ENCODE data around the gene CDKL4.
A peak's percentile ranks its signal among the peaks of the same experiment; 100 is the strongest.
"Not testable (repeated sequence)": the region's sequence is repeated elsewhere in the genome, so short reads cannot be mapped to it uniquely, and the experiment has no call there.

CDKL4 gene

GRCh38 chr2:39228413-39229209, 15.2 kb downstream of the CDKL4 start:
- DNase-seq = no peak

GRCh38 chr2:39227628-39228412, 15.9 kb downstream of the CDKL4 start:
- DNase-seq = peak; percentile 47

- DNase-seq = no peak
Measured at GRCh38 chr2:39225567-39225966, 18.2 kb downstream of the CDKL4 start.

DNA sequence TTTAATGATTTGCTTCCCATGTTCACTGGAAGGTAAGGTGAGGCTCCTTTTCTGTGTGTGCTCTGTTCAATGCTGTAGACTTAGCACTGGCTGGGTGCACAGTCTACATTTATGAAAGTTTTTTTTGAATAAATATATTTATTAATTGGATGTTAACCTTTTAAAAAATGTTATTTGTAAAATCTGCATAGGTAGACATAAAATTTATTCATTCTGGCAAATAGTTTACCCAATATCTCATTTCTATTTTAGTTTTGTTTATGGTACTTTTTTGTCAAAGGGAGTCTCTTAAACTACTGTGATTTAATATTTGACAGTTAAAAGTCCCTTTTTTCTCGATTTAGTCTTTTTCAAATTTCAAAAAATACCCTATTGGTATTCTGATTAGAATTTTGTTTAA, 19.9 kb downstream of the CDKL4 start:
- DNase-seq = no peak

GRCh38 chr2:39221459-39221858, 22.3 kb downstream of the CDKL4 start:
- DNase-seq = no peak

DNA sequence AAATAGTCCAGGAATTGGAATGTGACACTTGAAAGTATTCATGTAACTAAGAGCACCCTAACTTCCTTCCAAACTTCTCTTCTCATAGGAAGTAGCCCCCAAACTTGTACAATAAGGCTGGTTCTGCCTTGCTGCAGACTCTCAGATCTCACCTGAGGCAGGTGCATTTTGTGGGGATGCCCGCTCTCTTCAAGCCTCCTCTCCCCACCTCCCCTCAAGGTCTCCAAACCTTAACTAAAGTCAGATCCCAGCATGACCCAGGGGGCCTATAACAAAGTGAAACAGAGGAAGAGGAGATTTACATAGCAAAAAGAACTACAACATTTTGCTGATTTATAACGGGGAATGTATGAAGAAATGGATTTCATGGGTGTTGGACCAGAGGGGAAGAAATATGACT, 23.6 kb downstream of the CDKL4 start:
- DNase-seq = no peak

DNA sequence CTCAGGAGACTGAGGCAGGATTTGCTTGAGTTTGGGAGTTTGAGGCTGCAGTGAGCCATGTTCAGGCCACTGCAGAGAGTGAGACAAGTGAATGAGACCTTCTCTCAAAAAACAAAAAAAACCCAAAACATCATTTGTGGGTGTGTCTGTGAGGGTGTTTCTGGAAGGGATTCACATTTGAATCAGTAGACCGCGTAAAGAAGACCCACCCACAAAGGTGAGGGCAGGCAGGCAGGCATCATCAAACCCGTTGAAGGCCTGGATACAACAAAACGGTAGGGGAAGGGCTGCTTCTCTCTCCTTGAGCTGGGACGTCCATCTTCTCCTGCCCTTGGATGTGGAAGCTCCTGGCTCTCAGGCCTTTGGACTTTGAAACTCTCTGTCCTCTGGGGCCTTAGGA, 25.4 kb downstream of the CDKL4 start:
- no peak for DNase-seq

GRCh38 chr2:39217192-39217550, 26.6 kb downstream of the CDKL4 start:
- no peak for DNase-seq

GRCh38 chr2:39216346-39217191, 27.2 kb downstream of the CDKL4 start:
- DNase-seq = no peak

- DNase-seq = no peak
Measured at GRCh38 chr2:39215545-39215944, 28.2 kb downstream of the CDKL4 start.

DNA sequence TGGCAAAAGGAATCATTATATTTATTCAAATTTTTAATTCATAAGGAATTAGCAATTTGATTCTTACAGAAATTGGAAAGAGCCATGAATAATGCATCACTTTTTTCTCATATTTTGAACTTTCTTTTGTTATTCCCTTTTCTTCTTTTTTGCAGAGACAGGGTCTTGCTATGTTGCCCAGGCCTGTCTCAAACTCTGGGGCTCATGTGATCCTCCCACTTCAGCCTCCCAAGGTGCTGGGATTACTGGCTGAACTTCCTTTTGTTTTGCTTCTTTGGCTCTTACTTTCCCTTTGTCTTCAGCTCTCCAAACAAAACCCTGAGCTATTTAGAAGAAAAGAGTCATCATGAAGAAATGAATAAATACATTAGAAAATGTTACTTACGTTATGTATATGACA, 30.8 kb downstream of the CDKL4 start:
- no peak for DNase-seq

- DNase-seq = no peak
Measured at GRCh38 chr2:39210846-39211245, 32.9 kb downstream of the CDKL4 start.

DNA sequence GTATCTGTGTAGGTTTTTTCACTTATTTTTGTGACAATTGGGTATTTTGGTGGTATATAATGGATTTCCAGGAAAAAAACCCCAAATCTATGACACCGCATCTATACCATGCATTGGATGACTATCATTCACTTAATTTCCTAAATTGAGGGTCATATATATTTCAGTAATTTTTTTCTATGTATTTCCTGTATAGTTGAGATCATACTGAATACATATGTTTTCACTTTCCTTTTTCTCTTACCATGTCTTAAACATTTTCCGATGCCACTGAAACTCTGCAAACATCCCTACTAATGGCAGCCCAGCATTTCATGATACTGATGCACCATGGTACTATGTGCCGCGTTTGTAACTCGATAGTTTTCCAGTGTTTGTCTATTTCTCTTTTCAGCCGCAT, 40.4 kb downstream of the CDKL4 start:
- no peak for DNase-seq

DNA sequence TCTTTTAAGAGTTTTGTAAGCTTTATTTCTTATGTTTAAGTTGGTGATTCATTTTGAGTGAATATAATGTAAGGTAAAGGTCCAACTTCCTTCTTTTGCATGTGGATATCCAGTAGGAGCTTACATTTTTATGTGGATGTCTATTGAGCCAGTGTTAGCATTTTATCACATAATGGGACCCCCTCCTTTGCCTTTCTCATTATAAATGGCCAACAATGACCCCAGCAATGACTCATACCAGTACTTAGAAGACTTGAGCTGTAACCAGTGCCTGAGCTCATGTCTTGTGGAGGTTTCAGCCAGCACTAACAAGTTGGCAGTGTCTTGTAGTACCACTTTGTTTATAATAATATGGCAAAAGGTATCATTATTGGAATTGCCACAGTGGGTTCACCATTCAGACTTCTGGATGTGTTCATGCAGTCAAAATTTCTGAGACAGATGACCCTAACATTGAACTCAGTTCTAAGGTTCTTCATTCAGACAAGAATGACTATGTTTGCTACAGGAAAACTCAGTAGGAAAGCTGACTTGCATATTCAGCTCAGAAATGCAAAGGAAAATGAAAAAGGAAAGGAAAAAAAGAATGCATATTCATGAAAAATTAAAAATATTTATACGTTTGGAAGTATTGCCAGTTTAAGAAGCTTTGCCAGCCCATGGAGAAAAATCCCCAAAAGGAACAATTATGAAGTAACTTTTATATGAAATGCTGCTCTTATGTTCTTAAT, 41.0 kb downstream of the CDKL4 start:
- no peak for DNase-seq

- DNase-seq = not testable (repeated sequence)
Measured at GRCh38 chr2:39197003-39197402, 46.8 kb downstream of the CDKL4 start.

DNA sequence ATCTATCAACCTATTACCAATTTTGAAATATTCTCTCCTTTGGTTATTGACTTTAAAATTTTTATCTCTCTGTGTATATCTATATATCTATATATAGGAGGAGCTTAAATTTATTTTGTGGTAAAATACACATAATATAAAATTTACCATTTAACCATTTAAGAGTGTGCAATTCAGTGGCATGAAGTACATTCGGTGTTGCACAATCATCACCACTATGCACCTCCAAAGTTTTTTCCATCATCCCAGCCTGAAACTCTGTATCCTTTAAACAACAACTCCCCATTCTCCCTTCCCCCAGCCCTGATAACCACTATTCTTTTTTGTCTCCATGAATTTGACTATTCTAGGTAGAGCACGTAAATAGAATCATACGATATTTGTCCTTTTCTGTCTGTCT, 49.1 kb downstream of the CDKL4 start:
- DNase-seq = no peak

GRCh38 chr2:39188960-39189494, 54.7 kb downstream of the CDKL4 start:
- DNase-seq = no peak

GRCh38 chr2:39183673-39184072, 60.1 kb downstream of the CDKL4 start:
- no peak for DNase-seq

DNA sequence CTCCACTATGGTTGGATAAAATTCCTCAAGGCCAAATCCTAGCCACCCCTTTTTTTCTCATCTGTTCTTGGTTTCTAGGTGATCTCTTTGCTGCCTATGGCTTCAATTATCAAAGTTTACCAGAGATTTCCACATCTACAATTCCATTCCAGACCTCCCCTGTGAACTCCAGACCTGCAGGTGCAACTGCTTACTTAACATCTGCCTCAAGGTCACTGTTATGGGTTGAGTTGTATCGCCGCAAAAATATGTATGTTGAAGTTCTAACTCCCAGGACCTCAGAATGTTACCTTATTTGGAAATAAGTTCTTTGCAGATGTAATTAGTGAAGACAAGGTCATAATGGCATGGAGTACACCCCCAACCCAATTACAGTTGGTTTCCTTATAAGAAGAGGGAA, 62.5 kb downstream of the CDKL4 start:
- no peak for DNase-seq

GRCh38 chr2:39179974-39180960, 63.5 kb downstream of the CDKL4 start:
- no peak for DNase-seq

DNA sequence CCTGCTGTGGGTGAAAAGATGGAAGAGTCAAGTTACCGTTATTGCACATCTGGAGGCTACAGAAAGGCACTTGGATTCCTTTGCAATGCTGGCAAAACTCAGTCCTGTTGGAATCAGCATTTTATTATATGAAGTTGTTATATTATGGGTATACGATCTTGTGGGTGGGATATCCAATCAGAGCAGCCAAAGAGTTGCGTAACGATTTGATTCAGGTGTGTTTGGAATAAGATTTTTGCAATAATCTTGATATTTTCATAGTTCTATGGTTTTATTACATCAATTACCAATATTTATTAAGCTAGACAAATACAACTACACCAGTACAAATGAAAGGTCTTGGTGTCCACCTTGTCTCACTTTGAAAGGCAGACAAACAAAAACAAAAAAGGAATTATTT, 65.0 kb downstream of the CDKL4 start:
- no peak for DNase-seq

All from NCI-H526 treated with DMSO at 0.1 percent for 48 hours (cell line).